Testis (tissue), 5 donors: Measurements from ENCODE around the gene PGRMC2. TPM values are rescaled to one million over a fixed set of nuclear protein-coding genes. Genes with fewer than 3 reads are reported as not detected.

Experiments
- DNase-seq: peaks from one replicate; pipeline ENCODE4 v3.0.0-alpha.2; 2019
- H3K27ac ChIP-seq, 2 donors: fragments of 200-600 bp; sonication (generic); one replicate each; pipeline ENCODE4 v1.5.1; 2019
- H3K27me3 ChIP-seq: fragments of 200-600 bp; sonication (generic); one replicate; pipeline ENCODE4 v1.5.1; 2019
- H3K36me3 ChIP-seq: fragments of 200-600 bp; sonication (generic); one replicate; pipeline ENCODE4 v1.5.1; 2017; ENCODE audit warnings: low read depth; ENCODE audit errors: missing control alignments
- H3K4me1 ChIP-seq: fragments of 200-600 bp; sonication (generic); one replicate; pipeline ENCODE4 v1.5.1; 2019
- H3K4me3 ChIP-seq, 2 donors: fragments of 200-600 bp; sonication (generic); one replicate each; pipeline ENCODE4 v1.5.1; 2017 to 2019
- H3K9me3 ChIP-seq: fragments of 200-600 bp; sonication (generic); one replicate; pipeline ENCODE4 v1.5.1; 2017
- POLR2A ChIP-seq: fragments of 450-650 bp; IDR thresholded peaks from one replicate; pipeline ENCODE4 v1.6.1; 2017; ENCODE audit warnings: antibody characterized with exemption, mild to moderate bottlenecking, moderate library complexity
- WGBS, 2 donors: methylation state at CpG; one replicate each; pipeline ENCODE4 v1.1.5; 2018; 5-methylcytosine and 5-hydroxymethylcytosine counted together
- intact Hi-C: fragments of 100-400 bp; cut with DNase I; formaldehyde crosslinking; loops from one replicate; pipeline ENCODE4 v1.15.1; 2023; ENCODE audit warnings: low total_unique reads
- long read RNA-seq, 2 donors: transcript quantifications; one replicate each; lab custom pipeline, GENCODE V29; 2026
- polyA plus RNA-seq: library from polyadenylated mRNA; stranded (reverse); fragments of 350-450 nt; fragmentation: Illumina TruSeq; extraction: RNeasy Lipid Tissue Mini Kit (QIAGEN cat#74804); gene quantifications from one replicate; pipeline ENCODE4 v1.2.3, GENCODE V29; 2014; ENCODE audit warnings: low read depth, low replicate concordance; ENCODE audit not compliant: insufficient read depth
- total RNA-seq, 2 donors: library from RNA; depleted of rRNA; stranded (reverse); fragments of >200 nt; gene quantifications; one replicate each; pipeline ENCODE4 v1.2.3, GENCODE V29; 2016
- TF ChIP-seq, protein P1 (sequence below), 3 experiments: fragments of 450-650 bp in 2 of 3; fragments of 200-600 bp in 1 of 3; sonication (generic) in 1 of 3; IDR thresholded peaks; one replicate each; pipeline ENCODE4 v1.5.1; 2016 to 2019; ENCODE audit warnings: antibody characterized with exemption in 3 of 3, mild to moderate bottlenecking in 2 of 3, moderate library complexity in 1 of 3

Gene PGRMC2
- total RNA-seq (10 to 100 TPM; 32.3 to 41.2 TPM), polyA plus RNA-seq (85.3 TPM)
- long read RNA-seq, donor 1, transcript PGRMC2-202 (2 exons, 2,858 nt): minor isoform, 5 of 101 reads
- long read RNA-seq, donor 1, transcript PGRMC2-208 (3 exons, 3,783 nt): major isoform, 96 of 101 reads
- long read RNA-seq, donor 1, partial matches to known transcripts: 0 of 101 reads
- long read RNA-seq, donor 1, other reads (novel, unspliced or antisense): 0 of 101 reads
- long read RNA-seq, donor 2, transcript PGRMC2-202 (2 exons, 2,858 nt): minor isoform, 5 of 30 reads
- long read RNA-seq, donor 2, transcript PGRMC2-208 (3 exons, 3,783 nt): major isoform, 25 of 30 reads
- long read RNA-seq, donor 2, partial matches to known transcripts: 0 of 30 reads
- long read RNA-seq, donor 2, other reads (novel, unspliced or antisense): 0 of 30 reads

DNA sequence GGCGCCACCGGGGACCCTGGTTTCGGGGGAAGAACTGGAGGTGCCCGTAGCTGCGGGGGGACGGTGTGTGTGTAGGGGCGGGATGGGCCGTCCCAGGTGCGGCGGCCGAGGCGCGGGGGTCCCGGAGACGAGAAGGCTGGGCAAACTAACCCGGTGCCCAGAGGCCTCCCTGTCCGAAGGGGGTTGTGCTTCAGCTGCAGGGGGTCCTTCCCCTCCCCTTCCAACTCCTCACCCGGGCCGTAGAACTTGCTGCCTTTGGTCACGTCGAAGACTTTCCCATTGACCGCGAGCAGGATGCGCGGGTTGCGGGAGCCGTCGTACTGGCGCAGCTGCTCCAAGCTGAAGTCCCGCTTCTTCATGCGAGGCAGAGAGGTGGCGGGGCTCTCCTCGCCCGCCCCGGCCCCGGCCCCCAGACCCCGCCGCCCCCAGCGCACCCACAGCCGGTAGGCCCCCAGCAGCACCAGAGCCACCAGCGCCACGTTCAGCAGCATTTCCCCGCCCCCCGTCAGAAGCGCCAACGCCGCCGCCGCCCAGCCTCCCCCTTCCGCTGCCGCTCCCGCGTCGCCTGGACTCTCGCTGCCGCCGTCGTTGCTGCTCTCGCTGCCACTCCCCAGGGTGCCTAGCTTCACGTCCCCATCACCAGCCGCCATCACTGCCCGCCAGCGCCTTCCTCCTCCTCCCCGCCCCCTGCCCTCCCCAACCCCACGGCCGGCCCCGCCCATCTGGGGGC, at the start of gene PGRMC2:
Gene PGRMC2, minus strand, starts transcription at position 673 of the 730 bp plus-strand sequence. Its CDS starts 23 bp downstream, at position 650.
- Histone ChIP-seq H3K36me3 (no peaks in the 10 kb centered on the region), H3K27ac (peak within 1 kb of the TSS; percentile 86 to 95), H3K27me3 (no peaks in the 10 kb centered on the region), H3K9me3 (no peaks in the 10 kb centered on the region), H3K4me3 (peak within 1 kb of the TSS; percentile 89 to 92), H3K4me1 (peaks cover 10% of the 10 kb centered on the region)
- intact Hi-C loops: no loop called here
- 1% methylated on average over 42 to 45 of the region's 67 CpGs for WGBS, 2 donors
- DNase-seq: no peak
- peak; percentile 55 for TF ChIP-seq POLR2A
- TF ChIP-seq, protein P1, sequence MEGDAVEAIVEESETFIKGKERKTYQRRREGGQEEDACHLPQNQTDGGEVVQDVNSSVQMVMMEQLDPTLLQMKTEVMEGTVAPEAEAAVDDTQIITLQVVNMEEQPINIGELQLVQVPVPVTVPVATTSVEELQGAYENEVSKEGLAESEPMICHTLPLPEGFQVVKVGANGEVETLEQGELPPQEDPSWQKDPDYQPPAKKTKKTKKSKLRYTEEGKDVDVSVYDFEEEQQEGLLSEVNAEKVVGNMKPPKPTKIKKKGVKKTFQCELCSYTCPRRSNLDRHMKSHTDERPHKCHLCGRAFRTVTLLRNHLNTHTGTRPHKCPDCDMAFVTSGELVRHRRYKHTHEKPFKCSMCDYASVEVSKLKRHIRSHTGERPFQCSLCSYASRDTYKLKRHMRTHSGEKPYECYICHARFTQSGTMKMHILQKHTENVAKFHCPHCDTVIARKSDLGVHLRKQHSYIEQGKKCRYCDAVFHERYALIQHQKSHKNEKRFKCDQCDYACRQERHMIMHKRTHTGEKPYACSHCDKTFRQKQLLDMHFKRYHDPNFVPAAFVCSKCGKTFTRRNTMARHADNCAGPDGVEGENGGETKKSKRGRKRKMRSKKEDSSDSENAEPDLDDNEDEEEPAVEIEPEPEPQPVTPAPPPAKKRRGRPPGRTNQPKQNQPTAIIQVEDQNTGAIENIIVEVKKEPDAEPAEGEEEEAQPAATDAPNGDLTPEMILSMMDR (IDR thresholded peaks at IDR 0.05): no peak

- Histone ChIP-seq H3K4me1 (no peaks in the 10 kb centered on the region), H3K9me3 (no peaks in the 10 kb centered on the region), H3K27ac (no peak overlapping the region), H3K4me3 (no peak overlapping the region), H3K36me3 (no peaks in the 10 kb centered on the region), H3K27me3 (no peaks in the 10 kb centered on the region)
- no peak for DNase-seq
- intact Hi-C loops: no loop called here
- 92 to 95% methylated on average over 3 of the region's 3 CpGs for WGBS, 2 donors
- TF ChIP-seq, protein P1 (IDR thresholded peaks at IDR 0.05): no peak
- TF ChIP-seq POLR2A: no peak
These were observed 47.9 kb upstream of the PGRMC2 start for GRCh38 chr4:128335541-128335940.

DNA sequence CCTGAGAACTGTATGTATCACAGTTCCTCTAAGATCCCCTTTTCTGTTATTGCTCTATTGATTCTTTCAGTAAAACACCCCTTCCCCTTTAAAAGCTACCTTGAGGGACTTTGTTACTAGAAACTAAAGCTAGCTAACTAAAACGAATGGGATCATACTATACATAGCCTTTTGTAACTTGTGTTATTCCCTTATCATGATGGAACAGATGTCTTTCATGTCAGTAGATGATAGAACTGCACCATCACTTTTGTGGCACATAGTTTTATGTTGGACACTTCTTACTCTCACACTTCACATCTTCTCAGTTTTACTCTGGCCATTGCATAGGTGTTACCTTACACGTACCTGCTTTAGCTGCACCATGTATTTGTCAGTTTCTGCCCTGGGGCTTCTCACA, 46.6 kb upstream of the PGRMC2 start:
- Histone ChIP-seq H3K4me1 (no peaks in the 10 kb centered on the region), H3K27me3 (no peaks in the 10 kb centered on the region), H3K9me3 (no peaks in the 10 kb centered on the region), H3K4me3 (no peak overlapping the region), H3K36me3 (no peaks in the 10 kb centered on the region), H3K27ac (no peak overlapping the region)
- no peak for DNase-seq
- TF ChIP-seq POLR2A: no peak
- TF ChIP-seq, protein P1 (IDR thresholded peaks at IDR 0.05): no peak
- intact Hi-C loops: no loop called here
- WGBS, 2 donors: 80 to 84% methylated on average over 2 of the region's 2 CpGs

DNA sequence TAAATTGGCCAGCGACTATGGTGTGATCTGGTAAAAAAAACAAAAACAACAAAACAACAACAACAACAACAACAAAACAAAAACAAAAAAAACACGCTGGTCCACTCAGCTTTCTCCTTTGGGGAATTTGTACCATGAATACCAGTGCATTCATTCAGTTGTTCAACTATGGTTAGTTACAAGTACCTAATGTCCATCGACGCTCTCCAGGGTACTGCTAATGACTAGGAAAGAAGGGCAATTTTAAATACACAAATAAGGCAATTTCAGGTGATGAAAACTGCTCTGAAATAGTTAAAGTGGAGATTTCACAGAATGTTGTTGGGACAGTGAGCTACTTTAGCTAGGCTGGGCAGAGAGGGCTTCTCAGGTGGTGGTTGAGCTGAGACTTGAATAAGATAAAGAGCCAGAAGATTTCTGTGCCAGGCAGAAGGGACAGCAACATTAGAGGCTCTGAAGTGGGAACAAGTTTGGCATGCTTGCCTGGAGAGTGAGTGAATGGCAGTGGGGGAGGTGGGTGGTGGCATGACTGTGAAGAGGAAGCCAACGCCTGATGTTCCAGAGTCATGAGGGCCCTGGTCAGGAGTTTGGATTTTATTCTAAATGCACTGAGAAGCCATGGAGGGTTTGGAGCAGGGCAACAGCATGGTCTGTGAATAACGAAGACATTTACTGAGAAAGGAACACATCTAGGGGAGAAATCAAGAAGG, 45.9 kb upstream of the PGRMC2 start:
- H3K27me3 ChIP-seq: no peaks in the 10 kb centered on the region
- 91 to 93% methylated on average over 6 of the region's 6 CpGs for WGBS, 2 donors

More for the DNA sequence above, 45.9 kb upstream of the PGRMC2 start:
- no peaks in the 10 kb centered on the region for H3K9me3 ChIP-seq
- no peak overlapping the region for H3K4me3 ChIP-seq
- no peaks in the 10 kb centered on the region for H3K4me1 ChIP-seq
- intact Hi-C loops: no loop called here
- no peaks in the 10 kb centered on the region for H3K36me3 ChIP-seq
- TF ChIP-seq POLR2A: no peak
- TF ChIP-seq, protein P1 (IDR thresholded peaks at IDR 0.05): no peak
- no peak for DNase-seq
- H3K27ac ChIP-seq: no peak overlapping the region
